GM13976 (cell line): Measurements from ENCODE around the gene CYP4F3.

Experiments used
- DNase-seq: peaks from one replicate; pipeline ENCODE4 v3.0.0; 2012; ENCODE audit warnings: low spot score
- in situ Hi-C: fragments of 300-500 bp; cut with MboI; formaldehyde crosslinking; loops from one replicate; pipeline ENCODE4 v1.12.0; 2022; ENCODE audit warnings: low sequenced_read_pairs, mixed read lengths, inconsistent platforms; ENCODE audit not compliant: unreplicated experiment
- TF ChIP-seq, protein P1 (sequence below): IDR thresholded peaks from 2 replicates; pipeline ENCODE4 v1.5.1; 2012; ENCODE audit warnings: borderline replicate concordance, mild to moderate bottlenecking; ENCODE audit not compliant: insufficient read depth; ENCODE audit errors: extremely low read depth, missing control alignments, control extremely low read depth

The CYP4F3 gene

GRCh38 chr19:15633082-15633835 is 7.4 kb upstream of the CYP4F3 start:
- DNase-seq = no peak
- in situ Hi-C loops = loop anchor here (25.0 kb wide), 3 partner anchors 404 to 754 kb away; partner anchors contain the start of genes AP1M1 and FAM32A
- TF ChIP-seq, protein P1, sequence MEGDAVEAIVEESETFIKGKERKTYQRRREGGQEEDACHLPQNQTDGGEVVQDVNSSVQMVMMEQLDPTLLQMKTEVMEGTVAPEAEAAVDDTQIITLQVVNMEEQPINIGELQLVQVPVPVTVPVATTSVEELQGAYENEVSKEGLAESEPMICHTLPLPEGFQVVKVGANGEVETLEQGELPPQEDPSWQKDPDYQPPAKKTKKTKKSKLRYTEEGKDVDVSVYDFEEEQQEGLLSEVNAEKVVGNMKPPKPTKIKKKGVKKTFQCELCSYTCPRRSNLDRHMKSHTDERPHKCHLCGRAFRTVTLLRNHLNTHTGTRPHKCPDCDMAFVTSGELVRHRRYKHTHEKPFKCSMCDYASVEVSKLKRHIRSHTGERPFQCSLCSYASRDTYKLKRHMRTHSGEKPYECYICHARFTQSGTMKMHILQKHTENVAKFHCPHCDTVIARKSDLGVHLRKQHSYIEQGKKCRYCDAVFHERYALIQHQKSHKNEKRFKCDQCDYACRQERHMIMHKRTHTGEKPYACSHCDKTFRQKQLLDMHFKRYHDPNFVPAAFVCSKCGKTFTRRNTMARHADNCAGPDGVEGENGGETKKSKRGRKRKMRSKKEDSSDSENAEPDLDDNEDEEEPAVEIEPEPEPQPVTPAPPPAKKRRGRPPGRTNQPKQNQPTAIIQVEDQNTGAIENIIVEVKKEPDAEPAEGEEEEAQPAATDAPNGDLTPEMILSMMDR = no peak

DNA sequence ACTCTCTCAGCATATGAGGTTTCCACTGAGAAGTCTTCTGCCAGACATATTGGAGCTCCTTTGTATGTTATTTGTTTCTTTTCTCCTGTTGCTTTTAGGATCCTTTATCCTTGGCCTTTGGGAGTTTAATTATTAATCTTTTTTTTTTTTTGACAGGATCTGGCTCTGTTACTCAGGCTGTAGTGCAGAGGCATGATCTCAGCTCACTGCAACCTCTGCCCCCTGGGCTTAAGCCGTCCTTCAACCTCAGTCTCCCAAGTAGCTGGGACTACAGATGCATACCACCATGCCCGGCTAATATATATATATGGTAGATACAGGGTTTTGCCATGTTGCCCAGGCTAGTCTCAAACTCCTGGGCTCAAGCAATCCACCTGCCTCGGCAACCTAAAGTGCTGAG is 6.6 kb upstream of the CYP4F3 start:
- TF ChIP-seq, protein P1 = no peak
- in situ Hi-C loops = loop anchor here (25.0 kb wide), 3 partner anchors 403 to 753 kb away; partner anchors contain the start of genes AP1M1 and FAM32A
- no peak for DNase-seq

DNA sequence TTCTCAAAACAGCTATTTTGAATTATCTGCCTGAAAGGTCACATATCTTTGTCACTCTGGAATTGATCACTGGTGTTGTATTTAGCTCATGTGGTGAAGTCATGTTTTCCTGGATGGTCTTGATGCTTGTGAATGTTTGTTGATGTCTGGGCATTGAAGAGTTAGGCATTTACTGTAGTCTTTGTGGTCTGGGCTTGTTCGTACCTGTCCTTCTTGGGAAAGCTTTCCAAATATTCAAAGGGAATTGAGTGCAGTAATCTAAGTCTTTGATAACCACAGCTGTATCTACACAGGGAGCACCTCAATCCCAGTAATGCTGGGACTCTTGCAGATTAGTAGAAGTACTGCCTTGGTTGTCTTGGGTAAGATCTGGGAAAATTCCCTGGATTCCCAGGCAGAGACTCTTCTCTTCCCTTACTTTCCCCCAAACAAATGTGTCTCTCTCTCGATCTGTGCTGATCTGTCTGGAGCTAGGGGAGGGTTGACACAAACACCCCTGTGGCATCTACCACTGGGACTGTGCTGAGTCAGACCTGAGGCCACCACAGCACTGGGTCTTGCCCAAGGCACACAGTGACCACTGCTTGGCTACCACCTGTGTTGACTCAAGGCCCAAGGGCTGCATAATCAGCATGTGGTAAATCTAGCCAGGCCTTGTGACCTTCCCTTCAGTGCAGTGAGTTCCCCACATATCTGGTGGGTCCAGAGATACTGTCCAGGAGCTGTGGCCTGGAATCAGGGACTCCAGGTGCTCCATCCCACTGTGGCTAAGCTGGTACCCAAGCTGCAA is 5.5 kb upstream of the CYP4F3 start:
- in situ Hi-C loops = loop anchor here (25.0 kb wide), 3 partner anchors 402 to 752 kb away; partner anchors contain the start of genes AP1M1 and FAM32A
- TF ChIP-seq, protein P1 = no peak
- DNase-seq = no peak

DNA sequence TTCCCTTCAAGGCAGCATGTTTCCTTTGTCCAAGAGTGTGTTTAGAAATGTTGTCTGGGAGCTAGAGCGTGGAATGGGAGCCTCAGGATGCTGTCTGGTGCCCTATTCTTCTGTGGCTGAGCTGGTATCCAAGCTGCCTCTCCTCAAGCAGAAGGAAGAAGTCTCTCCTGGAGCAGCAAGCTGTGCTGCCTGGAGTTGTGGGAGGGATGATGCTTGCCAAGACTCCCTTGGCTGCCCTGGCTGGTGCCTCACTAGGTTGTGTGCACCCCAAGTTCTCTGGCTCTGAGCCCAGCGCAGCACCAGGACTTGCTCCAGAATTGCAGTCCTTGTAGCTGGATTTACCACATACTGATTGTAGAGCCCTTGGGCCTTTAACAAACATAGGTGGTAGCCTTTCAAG is 4.7 kb upstream of the CYP4F3 start:
- in situ Hi-C loops = loop anchor here (25.0 kb wide), 3 partner anchors 401 to 751 kb away; partner anchors contain the start of genes AP1M1 and FAM32A
- DNase-seq = no peak
- TF ChIP-seq, protein P1 = no peak

- no peak for DNase-seq
- in situ Hi-C loops = loop anchor here (25.0 kb wide), 3 partner anchors 398 to 748 kb away; partner anchors contain the start of genes AP1M1 and FAM32A
- TF ChIP-seq, protein P1 = no peak
Measured at GRCh38 chr19:15639596-15639995, 1.1 kb upstream of the CYP4F3 start.

DNA sequence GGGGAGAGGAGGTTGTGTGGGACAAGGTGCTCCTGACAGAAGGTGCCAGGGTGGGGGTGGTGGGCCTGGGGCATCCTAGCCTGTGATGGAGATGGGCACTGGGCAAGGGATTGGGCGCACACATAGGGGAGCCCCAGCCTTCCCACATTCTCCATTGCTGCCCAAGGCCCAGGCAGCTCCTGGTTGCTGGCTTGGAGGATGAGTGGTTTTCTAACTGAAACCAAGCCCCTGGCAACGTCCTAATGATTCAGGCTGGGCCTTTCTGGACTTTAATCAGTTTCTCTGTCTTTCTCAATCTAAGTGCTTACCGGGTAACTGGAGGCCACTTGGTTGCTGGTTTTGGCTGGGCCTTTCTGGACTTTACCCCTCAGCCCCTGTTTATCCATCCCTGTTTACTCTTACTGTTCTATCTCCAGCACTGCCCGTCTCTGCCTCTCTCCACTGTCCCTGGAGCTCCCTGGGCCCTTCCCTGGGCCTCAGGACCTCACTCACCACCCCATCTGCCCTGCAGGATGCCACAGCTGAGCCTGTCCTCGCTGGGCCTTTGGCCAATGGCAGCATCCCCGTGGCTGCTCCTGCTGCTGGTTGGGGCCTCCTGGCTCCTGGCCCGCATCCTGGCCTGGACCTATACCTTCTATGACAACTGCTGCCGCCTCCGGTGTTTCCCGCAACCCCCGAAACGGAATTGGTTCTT is 354 bp downstream of the CYP4F3 start:
- TF ChIP-seq, protein P1 = no peak
- DNase-seq = no peak
- in situ Hi-C loops = loop anchor here (25.0 kb wide), 3 partner anchors 396 to 746 kb away; partner anchors contain the start of genes AP1M1 and FAM32A
